Keratinocyte (primary cell): ENCODE data around the gene NFATC1.

Experiments used
- EZH2 ChIP-seq: IDR thresholded peaks from one replicate; pipeline ENCODE4 v1.6.1; 2012; ENCODE audit warnings: inconsistent platforms, mild to moderate bottlenecking, low read length, moderate library complexity
- TF ChIP-seq, protein P1 (sequence below), 3 experiments: IDR thresholded peaks in 1 of 3; conservative IDR thresholded peaks in 1 of 3; optimal IDR thresholded peaks in 1 of 3; 2 replicates in 2 of 3; 3 replicates in 1 of 3; pipeline versions ENCODE3 to v1.5.1; 2011; ENCODE audit warnings: low read length in 3 of 3, mild to moderate bottlenecking in 3 of 3, moderate library complexity in 2 of 3, control low read depth in 1 of 3, inconsistent platforms in 1 of 3; ENCODE audit not compliant: insufficient read depth in 2 of 3; ENCODE audit errors: extremely low read depth in 1 of 3

DNA sequence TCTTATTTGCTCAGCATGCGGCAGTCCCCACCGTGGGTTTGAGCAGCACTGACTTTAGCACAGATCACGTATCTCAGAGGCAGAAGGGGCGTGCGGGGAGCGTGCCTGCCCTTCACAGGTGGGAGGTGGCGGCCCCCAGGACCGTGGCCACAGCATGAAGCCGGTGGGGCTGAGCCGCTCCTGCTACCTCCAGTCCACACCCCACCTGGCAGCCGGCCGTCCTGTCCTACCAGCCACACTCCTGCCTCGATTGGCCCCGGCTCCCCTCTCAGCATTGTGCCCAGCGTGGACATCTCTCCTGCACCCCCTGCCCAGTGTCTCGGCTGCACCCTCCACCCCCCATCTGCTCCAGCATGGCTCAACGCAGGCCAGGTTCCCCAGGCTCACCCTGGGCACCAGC lies 73.6 kb downstream of the NFATC1 start:
- TF ChIP-seq, protein P1, sequence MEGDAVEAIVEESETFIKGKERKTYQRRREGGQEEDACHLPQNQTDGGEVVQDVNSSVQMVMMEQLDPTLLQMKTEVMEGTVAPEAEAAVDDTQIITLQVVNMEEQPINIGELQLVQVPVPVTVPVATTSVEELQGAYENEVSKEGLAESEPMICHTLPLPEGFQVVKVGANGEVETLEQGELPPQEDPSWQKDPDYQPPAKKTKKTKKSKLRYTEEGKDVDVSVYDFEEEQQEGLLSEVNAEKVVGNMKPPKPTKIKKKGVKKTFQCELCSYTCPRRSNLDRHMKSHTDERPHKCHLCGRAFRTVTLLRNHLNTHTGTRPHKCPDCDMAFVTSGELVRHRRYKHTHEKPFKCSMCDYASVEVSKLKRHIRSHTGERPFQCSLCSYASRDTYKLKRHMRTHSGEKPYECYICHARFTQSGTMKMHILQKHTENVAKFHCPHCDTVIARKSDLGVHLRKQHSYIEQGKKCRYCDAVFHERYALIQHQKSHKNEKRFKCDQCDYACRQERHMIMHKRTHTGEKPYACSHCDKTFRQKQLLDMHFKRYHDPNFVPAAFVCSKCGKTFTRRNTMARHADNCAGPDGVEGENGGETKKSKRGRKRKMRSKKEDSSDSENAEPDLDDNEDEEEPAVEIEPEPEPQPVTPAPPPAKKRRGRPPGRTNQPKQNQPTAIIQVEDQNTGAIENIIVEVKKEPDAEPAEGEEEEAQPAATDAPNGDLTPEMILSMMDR (optimal IDR thresholded peaks at IDR 0.05 in 1 of 3, IDR thresholded peaks at IDR 0.05 in 1 of 3, conservative IDR thresholded peaks at IDR 0.05 in 1 of 3; ENCODE audit: extremely low read depth in 1 of 3, insufficient read depth in 2 of 3, low read length in 3 of 3) = no peak
- no peak for TF ChIP-seq EZH2
